ENCODE data around the gene CDPF1.

DNA sequence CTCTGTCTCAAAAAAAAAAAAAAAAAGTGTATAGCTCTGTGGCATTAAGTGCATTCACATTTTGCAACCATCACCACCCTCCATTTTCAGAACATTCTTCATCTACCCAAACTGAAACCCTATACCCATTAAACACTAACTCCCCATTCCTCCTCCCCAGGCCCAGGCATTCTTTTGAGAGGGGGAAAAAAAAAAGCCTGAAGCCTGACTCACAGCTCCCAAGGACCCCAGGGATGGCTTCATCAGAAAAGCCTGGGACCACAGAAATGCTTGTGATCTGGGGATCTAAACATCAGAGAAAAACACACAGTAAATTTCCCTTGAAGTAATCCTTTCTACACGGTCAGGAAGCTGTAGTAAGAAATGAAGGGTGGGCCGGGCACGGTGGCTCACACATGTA, 35.9 kb upstream of the CDPF1 start:
- TF ChIP-seq, protein P1, sequence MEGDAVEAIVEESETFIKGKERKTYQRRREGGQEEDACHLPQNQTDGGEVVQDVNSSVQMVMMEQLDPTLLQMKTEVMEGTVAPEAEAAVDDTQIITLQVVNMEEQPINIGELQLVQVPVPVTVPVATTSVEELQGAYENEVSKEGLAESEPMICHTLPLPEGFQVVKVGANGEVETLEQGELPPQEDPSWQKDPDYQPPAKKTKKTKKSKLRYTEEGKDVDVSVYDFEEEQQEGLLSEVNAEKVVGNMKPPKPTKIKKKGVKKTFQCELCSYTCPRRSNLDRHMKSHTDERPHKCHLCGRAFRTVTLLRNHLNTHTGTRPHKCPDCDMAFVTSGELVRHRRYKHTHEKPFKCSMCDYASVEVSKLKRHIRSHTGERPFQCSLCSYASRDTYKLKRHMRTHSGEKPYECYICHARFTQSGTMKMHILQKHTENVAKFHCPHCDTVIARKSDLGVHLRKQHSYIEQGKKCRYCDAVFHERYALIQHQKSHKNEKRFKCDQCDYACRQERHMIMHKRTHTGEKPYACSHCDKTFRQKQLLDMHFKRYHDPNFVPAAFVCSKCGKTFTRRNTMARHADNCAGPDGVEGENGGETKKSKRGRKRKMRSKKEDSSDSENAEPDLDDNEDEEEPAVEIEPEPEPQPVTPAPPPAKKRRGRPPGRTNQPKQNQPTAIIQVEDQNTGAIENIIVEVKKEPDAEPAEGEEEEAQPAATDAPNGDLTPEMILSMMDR (conservative IDR thresholded peaks at IDR 0.05): no peak
- no peak for TF ChIP-seq ZFX (IDR thresholded peaks at IDR 0.05)
